SK-N-SH treated with all-trans-retinoic acid at 6 μM for 48 hours (cell line): ENCODE results near the gene FUZ.
A peak's percentile ranks its signal among the peaks of the same experiment; 100 is the strongest.

Source experiments
- ATAC-seq: fragments of 200-7000 bp; cut with Tn5 transposase; 3 replicates; pipeline ENCODE4 v1.9.1; 2020; ENCODE audit warnings: mild to moderate bottlenecking, moderate library complexity
- ARNTL ChIP-seq: fragments of 450-650 bp; formaldehyde crosslinking; IDR thresholded peaks from 2 replicates; pipeline ENCODE4 v1.5.0; 2020; ENCODE audit warnings: low read depth, mild to moderate bottlenecking, moderate library complexity, borderline replicate concordance
- BACH2 ChIP-seq: fragments of 250-450 bp; sonication (Bioruptor Pico); IDR thresholded peaks from 2 replicates; pipeline ENCODE4 v1.9.0; 2021; ENCODE audit warnings: mild to moderate bottlenecking, borderline replicate concordance
- CSDC2 ChIP-seq: fragments of 250-450 bp; sonication (Bioruptor Pico); IDR thresholded peaks from 2 replicates; pipeline ENCODE4 v1.5.0; 2020; ENCODE audit warnings: mild to moderate bottlenecking, moderate library complexity
- GLIS3 ChIP-seq: fragments of 250-450 bp; sonication (Bioruptor Pico); IDR thresholded peaks from 2 replicates; pipeline ENCODE4 v1.5.0; 2020; ENCODE audit warnings: mild to moderate bottlenecking, moderate library complexity
- OSR1 ChIP-seq: fragments of 250-450 bp; sonication (Bioruptor Pico); IDR thresholded peaks from 2 replicates; pipeline ENCODE4 v1.8.0; 2022; ENCODE audit warnings: moderate library complexity, mild to moderate bottlenecking, inconsistent platforms
- PPARA ChIP-seq: fragments of 250-450 bp; sonication (Bioruptor Pico); IDR thresholded peaks from 2 replicates; pipeline ENCODE4 v1.5.0; 2020; ENCODE audit warnings: mild to moderate bottlenecking, borderline replicate concordance
- RARB ChIP-seq: fragments of 250-450 bp; sonication (Bioruptor Pico); IDR thresholded peaks from 2 replicates; pipeline ENCODE4 v1.8.0; 2021; ENCODE audit warnings: mild to moderate bottlenecking, moderate library complexity
- SNAI2 ChIP-seq: fragments of 250-450 bp; sonication (Bioruptor Pico); IDR thresholded peaks from 2 replicates; pipeline ENCODE4 v1.5.0; 2020; ENCODE audit warnings: mild to moderate bottlenecking, moderate library complexity
- TCF4 ChIP-seq: fragments of 250-450 bp; sonication (Bioruptor Pico); IDR thresholded peaks from 2 replicates; pipeline ENCODE4 v1.8.0; 2021; ENCODE audit warnings: mild to moderate bottlenecking, moderate library complexity, borderline replicate concordance
- TOX ChIP-seq: fragments of 250-450 bp; sonication (Bioruptor Pico); IDR thresholded peaks from 2 replicates; pipeline ENCODE4 v1.8.0; 2021; ENCODE audit warnings: mild to moderate bottlenecking, moderate library complexity, borderline replicate concordance
- ZC3H10 ChIP-seq: fragments of 250-450 bp; sonication (Bioruptor Pico); IDR thresholded peaks from 2 replicates; pipeline ENCODE4 v1.5.1; 2021; ENCODE audit warnings: mild to moderate bottlenecking, moderate library complexity
- ZFP3 ChIP-seq: fragments of 250-450 bp; sonication (Bioruptor Pico); IDR thresholded peaks from 2 replicates; pipeline ENCODE4 v1.5.0; 2020; ENCODE audit warnings: mild to moderate bottlenecking, moderate library complexity
- ZFP30 ChIP-seq: fragments of 450-650 bp; formaldehyde crosslinking; IDR thresholded peaks from 2 replicates; pipeline ENCODE4 v1.5.0; 2022; ENCODE audit warnings: mild to moderate bottlenecking, moderate library complexity
- ZNF565 ChIP-seq: fragments of 450-650 bp; formaldehyde crosslinking; conservative IDR thresholded peaks from 2 replicates; pipeline ENCODE4 v1.5.0; 2020; ENCODE audit warnings: low read depth, mild to moderate bottlenecking, moderate library complexity
- ZNF70 ChIP-seq: fragments of 450-650 bp; formaldehyde crosslinking; IDR thresholded peaks from 2 replicates; pipeline ENCODE4 v1.5.0; 2020; ENCODE audit warnings: mild to moderate bottlenecking, moderate library complexity
- ZNF8 ChIP-seq: fragments of 450-650 bp; formaldehyde crosslinking; IDR thresholded peaks from 2 replicates; pipeline ENCODE4 v1.5.0; 2020; ENCODE audit warnings: mild to moderate bottlenecking, moderate library complexity
- TF ChIP-seq, protein P1 (sequence below): fragments of 250-450 bp; sonication (Bioruptor Pico); IDR thresholded peaks from 2 replicates; pipeline ENCODE4 v1.8.0; 2021; ENCODE audit warnings: low read depth, mild to moderate bottlenecking, moderate library complexity, borderline replicate concordance
- TF ChIP-seq, protein P2 (sequence below): fragments of 250-450 bp; sonication (Bioruptor Pico); IDR thresholded peaks from 2 replicates; pipeline ENCODE4 v1.5.1; 2020; ENCODE audit warnings: low read depth, mild to moderate bottlenecking, moderate library complexity
- TF ChIP-seq, protein P3 (sequence below): fragments of 250-450 bp; sonication (Bioruptor Pico); IDR thresholded peaks from 2 replicates; pipeline ENCODE4 v1.8.0; 2020; ENCODE audit warnings: mild to moderate bottlenecking, moderate library complexity, borderline replicate concordance

Gene FUZ

DNA sequence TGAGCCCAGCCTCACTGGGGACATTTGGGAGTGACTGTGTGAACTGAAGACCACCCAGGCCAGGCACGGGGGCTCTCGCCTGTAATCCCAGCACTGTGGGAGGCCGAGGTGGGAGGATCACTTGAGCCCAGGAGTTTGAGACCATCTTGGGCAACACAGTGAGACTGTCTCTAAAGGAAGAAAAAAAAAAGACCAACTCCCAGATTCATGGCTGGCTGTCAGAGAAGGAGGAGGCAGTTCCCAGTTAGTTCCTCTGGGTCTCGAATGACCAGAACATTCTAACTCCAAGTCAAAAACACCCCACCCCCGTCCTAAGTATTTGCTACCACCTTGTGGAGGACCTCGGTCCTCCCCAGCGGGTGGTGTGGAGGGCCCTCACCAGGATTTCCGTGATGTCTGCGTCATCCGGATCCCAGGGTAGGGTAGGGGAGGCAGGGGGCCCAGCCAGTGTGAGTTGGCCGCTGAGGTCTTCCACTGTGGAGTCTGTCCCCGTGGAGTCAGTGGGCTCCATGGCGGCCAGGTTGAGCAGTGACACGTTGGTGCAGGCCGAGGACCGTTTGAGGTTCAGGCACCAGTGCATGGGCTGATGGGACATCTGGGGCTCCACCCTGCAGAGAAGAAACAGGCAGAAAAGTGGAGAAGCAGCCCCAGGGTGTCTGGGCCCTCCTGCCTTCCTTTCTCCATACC, 51.3 kb downstream of the FUZ start:
- no peak for ATAC-seq
- TF ChIP-seq ARNTL: no peak
- TF ChIP-seq ZNF565 (CRISPR knock-in tag): no peak
- no peak for TF ChIP-seq ZFP3 (CRISPR knock-in tag)
- TF ChIP-seq RARB: no peak
- no peak for TF ChIP-seq SNAI2 (CRISPR knock-in tag)
- no peak for TF ChIP-seq CSDC2 (CRISPR knock-in tag)
- TF ChIP-seq TCF4 (CRISPR knock-in tag): no peak
- TF ChIP-seq BACH2 (CRISPR knock-in tag): no peak
- TF ChIP-seq TOX (CRISPR knock-in tag): no peak
- TF ChIP-seq, protein P1, sequence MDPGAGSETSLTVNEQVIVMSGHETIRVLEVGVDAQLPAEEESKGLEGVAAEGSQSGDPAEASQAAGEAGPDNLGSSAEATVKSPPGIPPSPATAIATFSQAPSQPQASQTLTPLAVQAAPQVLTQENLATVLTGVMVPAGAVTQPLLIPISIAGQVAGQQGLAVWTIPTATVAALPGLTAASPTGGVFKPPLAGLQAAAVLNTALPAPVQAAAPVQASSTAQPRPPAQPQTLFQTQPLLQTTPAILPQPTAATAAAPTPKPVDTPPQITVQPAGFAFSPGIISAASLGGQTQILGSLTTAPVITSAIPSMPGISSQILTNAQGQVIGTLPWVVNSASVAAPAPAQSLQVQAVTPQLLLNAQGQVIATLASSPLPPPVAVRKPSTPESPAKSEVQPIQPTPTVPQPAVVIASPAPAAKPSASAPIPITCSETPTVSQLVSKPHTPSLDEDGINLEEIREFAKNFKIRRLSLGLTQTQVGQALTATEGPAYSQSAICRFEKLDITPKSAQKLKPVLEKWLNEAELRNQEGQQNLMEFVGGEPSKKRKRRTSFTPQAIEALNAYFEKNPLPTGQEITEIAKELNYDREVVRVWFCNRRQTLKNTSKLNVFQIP: no peak
- no peak for TF ChIP-seq GLIS3 (CRISPR knock-in tag)
- TF ChIP-seq OSR1: no peak

DNA sequence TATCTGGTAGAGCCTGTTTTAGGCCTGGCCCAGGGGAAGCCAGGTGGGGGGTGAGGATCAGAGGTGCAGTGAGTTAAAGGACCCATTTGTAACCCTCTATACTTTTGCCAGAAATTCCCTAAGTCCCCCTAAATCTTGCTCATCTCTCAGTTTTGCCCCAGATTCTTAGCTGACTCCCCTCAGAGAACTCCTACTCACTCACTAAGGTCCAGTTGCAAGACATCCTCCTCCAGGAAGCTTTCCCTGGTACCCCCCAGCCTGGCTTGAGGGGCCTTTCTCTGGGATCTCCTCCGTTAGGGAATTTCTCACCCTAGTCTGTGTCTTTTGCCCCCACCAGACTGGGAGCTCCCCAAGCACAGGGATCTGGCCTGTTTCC, 51.9 kb downstream of the FUZ start:
- no peak for ATAC-seq
- peak; percentile 82 for TF ChIP-seq ZFP3 (CRISPR knock-in tag)
- TF ChIP-seq RARB: no peak
- TF ChIP-seq, all 23 proteins: peak for 1

DNA sequence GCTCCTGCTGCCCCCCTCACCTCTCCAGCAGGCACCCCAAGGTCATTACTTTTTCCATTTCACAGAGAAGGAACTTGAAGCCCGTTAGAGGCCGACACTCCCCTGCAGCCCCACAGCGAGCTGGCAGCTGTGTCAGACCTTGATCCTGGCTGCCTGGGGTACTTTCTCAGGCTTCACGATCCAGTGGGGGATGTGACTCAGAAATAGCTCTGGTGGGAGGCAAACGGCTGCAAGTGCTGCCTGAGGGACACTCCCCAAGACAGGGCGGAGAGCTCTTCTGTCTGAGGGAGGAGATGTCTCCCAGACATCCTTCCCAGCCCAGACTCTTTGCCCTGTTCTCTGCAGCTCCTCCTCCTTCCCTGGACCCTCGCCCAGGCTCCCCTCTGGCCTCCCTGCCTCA, 54.8 kb downstream of the FUZ start:
- peak; percentile 74 for ATAC-seq
- no peak for TF ChIP-seq ZC3H10 (CRISPR knock-in tag)
- TF ChIP-seq TOX (CRISPR knock-in tag): no peak
- no peak for TF ChIP-seq RARB
- TF ChIP-seq, protein P2, sequence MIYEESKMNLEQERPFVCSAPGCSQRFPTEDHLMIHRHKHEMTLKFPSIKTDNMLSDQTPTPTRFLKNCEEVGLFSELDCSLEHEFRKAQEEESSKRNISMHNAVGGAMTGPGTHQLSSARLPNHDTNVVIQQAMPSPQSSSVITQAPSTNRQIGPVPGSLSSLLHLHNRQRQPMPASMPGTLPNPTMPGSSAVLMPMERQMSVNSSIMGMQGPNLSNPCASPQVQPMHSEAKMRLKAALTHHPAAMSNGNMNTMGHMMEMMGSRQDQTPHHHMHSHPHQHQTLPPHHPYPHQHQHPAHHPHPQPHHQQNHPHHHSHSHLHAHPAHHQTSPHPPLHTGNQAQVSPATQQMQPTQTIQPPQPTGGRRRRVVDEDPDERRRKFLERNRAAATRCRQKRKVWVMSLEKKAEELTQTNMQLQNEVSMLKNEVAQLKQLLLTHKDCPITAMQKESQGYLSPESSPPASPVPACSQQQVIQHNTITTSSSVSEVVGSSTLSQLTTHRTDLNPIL (CRISPR knock-in tag): no peak
- no peak for TF ChIP-seq ZNF8 (CRISPR knock-in tag)
- no peak for TF ChIP-seq ZFP3 (CRISPR knock-in tag)
- TF ChIP-seq, protein P3, sequence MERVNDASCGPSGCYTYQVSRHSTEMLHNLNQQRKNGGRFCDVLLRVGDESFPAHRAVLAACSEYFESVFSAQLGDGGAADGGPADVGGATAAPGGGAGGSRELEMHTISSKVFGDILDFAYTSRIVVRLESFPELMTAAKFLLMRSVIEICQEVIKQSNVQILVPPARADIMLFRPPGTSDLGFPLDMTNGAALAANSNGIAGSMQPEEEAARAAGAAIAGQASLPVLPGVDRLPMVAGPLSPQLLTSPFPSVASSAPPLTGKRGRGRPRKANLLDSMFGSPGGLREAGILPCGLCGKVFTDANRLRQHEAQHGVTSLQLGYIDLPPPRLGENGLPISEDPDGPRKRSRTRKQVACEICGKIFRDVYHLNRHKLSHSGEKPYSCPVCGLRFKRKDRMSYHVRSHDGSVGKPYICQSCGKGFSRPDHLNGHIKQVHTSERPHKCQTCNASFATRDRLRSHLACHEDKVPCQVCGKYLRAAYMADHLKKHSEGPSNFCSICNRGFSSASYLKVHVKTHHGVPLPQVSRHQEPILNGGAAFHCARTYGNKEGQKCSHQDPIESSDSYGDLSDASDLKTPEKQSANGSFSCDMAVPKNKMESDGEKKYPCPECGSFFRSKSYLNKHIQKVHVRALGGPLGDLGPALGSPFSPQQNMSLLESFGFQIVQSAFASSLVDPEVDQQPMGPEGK: no peak
- TF ChIP-seq PPARA (CRISPR knock-in tag): no peak
- no peak for TF ChIP-seq BACH2 (CRISPR knock-in tag)
- no peak for TF ChIP-seq ZFP30
- TF ChIP-seq ZNF70 (CRISPR knock-in tag): no peak
